Fibroblast of skin of right biceps (primary cell): ENCODE measurements around the gene PLPPR1.
A peak's percentile ranks its signal among the peaks of the same experiment; 100 is the strongest.

Experiments used
- DNase-seq: peaks from one replicate; pipeline ENCODE4 v3.0.0-alpha.2; 2013

PLPPR1 gene

DNA sequence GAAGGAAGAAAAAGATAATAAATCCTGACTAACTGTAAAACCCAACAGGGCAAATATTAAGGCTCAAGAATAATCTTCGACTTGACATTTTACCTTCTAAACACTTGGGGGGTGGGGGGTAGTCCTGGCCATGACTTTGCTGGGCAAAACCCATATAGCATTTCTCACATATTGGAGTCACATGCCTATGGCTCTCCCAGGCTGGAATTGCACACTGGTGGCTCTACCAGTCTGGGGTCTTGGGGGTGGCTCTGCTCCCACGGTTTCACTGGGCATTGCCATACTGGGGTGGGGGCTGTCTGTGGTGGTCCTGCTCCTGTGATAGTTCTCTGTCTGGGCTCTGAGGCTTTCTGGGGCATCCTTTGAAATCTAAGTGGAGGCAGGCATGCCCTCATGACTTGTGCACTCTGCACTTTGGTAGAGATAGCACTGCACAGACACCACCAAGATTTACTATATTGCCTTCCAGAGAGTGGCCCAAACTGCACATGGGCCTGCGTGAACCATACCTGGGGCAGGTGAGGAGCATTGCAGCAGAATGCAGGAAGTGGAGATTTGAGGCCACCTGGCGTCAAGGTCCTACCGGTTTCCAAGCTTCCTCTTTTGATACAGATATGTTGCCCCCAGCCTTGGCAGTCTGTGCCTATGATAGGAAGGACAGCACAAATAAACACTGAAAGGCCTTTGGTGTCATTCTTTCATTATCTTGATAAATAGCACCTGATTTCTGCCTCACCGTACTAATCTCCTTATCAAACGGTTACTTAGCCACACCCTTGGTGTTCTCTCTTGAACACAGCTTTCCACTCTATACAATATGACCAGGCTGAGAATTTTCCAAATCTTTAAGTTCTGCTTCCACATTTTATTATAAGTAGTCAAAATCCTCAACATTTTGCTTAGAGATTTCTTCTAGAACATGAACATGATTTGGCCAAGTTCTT lies 326.5 kb downstream of the PLPPR1 start:
- DNase-seq, result no peak

- DNase-seq, result no peak
Observed at GRCh38 chr9:101356619-101357018, 328.1 kb downstream of the PLPPR1 start.

- no peak for DNase-seq
Observed at GRCh38 chr9:101359679-101360078, 331.2 kb downstream of the PLPPR1 start.

DNA sequence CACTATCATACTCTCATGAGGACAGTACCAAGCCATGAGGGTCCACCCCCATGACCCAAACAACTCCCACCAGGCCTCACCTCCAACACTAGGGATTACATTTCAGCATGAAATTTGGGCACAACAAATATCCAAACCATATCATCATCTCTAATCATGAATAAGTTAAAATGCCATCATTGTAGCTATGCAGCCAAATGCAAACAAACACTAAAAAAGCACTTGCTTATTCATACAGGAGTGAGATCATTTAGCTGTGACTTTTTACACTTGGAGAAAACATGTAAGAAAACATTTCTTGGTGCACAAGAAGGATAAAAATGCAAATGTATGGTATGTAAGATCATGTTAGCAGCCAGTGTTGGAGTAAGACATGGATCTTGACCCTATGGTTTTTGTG lies 332.1 kb downstream of the PLPPR1 start:
- DNase-seq, result no peak

GRCh38 chr9:101362450-101362849 lies 333.9 kb downstream of the PLPPR1 start:
- DNase-seq, result no peak

- DNase-seq, result peak; percentile 78
Observed at GRCh38 chr9:101365181-101365580, 336.7 kb downstream of the PLPPR1 start.

DNA sequence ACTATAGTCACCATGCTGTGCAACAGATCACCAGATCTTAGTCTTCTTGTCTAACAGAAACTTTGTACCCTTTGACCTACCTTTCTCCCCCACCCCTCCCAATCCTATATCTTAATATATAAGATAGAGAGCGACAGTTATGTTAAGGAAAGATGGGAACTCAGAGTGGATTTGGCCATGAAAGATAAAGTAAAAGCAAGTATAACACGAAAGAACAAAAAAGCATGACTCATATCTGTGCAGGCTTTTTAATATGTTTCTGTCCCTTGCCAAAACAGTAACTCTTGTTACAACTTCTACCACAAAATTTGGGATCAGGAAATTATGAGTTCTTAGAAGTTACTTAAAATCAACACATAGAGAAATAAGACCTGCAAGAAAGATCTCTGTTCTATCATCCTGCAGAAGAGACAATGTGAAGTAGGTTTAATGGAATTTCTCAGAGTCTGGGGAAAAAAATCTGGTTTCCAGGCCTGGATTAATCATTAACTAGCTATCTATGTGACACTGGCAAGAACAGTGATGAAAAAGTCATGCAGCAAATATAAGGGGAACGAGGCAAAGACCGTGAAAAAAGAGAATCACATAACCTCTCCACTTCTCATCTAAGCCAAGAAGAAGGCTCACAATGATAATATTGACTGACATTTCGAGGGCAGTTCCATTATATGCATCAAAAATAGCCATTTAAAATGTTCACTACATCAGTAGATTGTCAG lies 337.7 kb downstream of the PLPPR1 start:
- DNase-seq, result peak; percentile 70

DNA sequence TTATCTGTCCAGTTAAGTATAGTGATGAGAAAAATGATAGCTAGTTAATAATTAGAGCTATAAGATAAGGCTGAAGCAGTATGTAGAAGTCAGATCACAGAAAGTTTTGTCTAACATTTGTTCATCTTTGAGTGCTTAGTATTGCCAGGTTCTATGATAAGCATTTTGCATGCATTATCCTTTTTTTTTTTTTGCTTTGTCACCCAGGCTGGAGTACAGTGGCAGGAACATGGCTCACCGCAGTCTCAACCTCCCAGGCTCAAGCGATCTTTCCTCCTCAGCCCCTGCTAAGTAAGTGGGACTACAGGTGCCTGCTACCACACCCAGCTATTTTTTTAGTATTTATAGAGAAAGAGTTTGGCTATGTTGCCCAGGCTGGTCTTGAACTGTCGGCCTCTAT lies 338.8 kb downstream of the PLPPR1 start:
- DNase-seq, result no peak

GRCh38 chr9:101369286-101369685 lies 340.8 kb downstream of the PLPPR1 start:
- DNase-seq, result peak; percentile 75

- DNase-seq, result no peak
Observed at GRCh38 chr9:101369884-101370531, 341.5 kb downstream of the PLPPR1 start.

- no peak for DNase-seq
Observed at GRCh38 chr9:101371813-101372212, 343.3 kb downstream of the PLPPR1 start.

DNA sequence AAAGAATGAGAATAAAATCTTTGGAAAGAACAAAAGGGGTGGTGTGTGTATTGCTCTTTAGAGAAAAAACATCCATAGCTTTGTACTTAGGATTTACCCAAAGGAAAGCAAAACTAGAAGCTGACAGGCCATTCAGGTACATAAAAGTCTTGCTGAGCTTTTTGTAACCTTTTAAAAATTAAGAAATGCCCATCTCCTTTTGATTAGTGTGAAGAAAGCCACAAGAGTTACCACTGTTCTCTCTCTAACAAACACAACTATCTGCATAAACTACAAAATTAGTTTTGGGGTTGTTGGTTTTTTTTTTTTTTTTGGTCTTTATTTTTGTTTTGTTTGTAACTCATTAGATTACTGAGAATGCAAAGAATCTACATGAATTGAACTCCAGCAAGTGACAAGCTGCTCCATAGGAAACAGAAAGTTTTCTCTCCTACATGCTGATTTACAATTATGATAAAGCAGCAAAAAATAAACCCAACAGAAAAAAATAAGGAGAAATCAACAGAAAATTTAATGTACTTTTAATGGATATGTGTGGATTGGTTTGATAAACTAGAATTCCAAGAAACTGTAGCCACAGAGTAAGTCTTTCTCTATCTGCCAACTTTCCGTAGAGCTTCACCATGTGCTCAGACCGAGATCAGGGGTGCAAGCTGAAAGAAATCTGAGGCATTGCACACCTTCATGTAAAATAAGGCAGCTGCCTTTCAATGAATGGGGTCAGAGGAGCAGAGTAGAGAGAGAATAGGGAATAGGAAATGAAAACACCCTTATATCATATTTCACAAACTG lies 344.0 kb downstream of the PLPPR1 start:
- no peak for DNase-seq
